HL-60 (cell line): ENCODE results near the gene LAPTM5.

Source experiments
- DNase-seq, 2 experiments: peaks; one replicate each; pipeline ENCODE4 v3.0.0-alpha.2; 2010 to 2020; ENCODE audit warnings: low read depth in 1 of 2, low spot score in 1 of 2
- H3K27ac ChIP-seq: fragments of 250-450 bp; sonication (Bioruptor Pico); replicated peaks from 2 replicates; pipeline ENCODE4 v1.5.1; 2020; ENCODE audit warnings: mild to moderate bottlenecking, moderate library complexity
- H3K27me3 ChIP-seq: fragments of 250-450 bp; sonication (Bioruptor Pico); 2 replicates; pipeline ENCODE4 v1.5.1; 2021; ENCODE audit warnings: mild to moderate bottlenecking, moderate library complexity; ENCODE audit not compliant: insufficient read depth, poor library complexity, severe bottlenecking
- H3K4me3 ChIP-seq: replicated peaks from 2 replicates; pipeline ENCODE4 v1.5.1; 2011; ENCODE audit warnings: mild to moderate bottlenecking, control low read depth, low read length; ENCODE audit not compliant: insufficient read depth
- GABPA ChIP-seq: IDR thresholded peaks from 2 replicates; pipeline ENCODE4 v1.6.1; 2012; ENCODE audit warnings: low read depth
- POLR2AphosphoS5 ChIP-seq: IDR thresholded peaks from 2 replicates; pipeline ENCODE4 v1.6.1; 2012; ENCODE audit warnings: low read depth
- SPI1 ChIP-seq: IDR thresholded peaks from 2 replicates; pipeline ENCODE4 v1.6.1; 2012; ENCODE audit warnings: low read depth, mild to moderate bottlenecking, borderline replicate concordance
- TF ChIP-seq, protein P1 (sequence below): IDR thresholded peaks from 2 replicates; pipeline ENCODE4 v1.6.1; 2012; ENCODE audit warnings: low read depth; ENCODE audit not compliant: insufficient replicate concordance
- TF ChIP-seq, protein P2 (sequence below): IDR thresholded peaks from one replicate; pipeline ENCODE4 v1.5.1; 2011; ENCODE audit warnings: low read length, control low read depth, inconsistent platforms; ENCODE audit not compliant: insufficient read depth

The LAPTM5 gene

DNA sequence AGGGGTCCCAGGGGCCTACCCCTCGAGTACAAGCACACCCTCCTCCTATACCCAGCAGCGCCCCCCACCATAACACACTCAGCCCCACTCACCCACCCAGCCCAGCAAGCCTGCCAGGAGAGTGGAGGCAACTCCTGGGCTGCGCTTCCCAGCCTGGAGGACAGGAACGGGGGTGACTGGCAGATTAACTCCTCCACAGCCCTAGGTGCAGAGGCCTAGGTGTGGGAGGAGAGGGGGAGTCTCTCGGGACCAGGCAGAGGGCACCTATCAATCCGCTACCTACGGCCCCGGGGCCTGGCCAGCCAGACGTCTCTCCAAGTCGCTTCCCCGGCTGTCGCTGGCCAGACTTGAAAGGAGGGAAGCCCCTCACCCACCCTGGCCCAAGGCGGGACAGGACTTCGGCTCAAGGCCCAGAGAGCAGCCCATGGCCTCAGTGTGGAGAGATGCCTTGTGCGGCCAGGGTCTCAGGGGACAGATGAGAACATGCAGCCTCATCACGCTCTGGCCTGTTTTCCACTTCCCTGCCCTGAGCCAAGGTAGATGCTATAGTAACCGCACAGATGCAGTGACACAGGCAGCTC, 59.1 kb downstream of the LAPTM5 start:
- DNase-seq = no peak
- peaks cover 2% of the 10 kb centered on the region for H3K27me3 ChIP-seq
- no peak overlapping the region for H3K27ac ChIP-seq
- TF ChIP-seq, protein P1, sequence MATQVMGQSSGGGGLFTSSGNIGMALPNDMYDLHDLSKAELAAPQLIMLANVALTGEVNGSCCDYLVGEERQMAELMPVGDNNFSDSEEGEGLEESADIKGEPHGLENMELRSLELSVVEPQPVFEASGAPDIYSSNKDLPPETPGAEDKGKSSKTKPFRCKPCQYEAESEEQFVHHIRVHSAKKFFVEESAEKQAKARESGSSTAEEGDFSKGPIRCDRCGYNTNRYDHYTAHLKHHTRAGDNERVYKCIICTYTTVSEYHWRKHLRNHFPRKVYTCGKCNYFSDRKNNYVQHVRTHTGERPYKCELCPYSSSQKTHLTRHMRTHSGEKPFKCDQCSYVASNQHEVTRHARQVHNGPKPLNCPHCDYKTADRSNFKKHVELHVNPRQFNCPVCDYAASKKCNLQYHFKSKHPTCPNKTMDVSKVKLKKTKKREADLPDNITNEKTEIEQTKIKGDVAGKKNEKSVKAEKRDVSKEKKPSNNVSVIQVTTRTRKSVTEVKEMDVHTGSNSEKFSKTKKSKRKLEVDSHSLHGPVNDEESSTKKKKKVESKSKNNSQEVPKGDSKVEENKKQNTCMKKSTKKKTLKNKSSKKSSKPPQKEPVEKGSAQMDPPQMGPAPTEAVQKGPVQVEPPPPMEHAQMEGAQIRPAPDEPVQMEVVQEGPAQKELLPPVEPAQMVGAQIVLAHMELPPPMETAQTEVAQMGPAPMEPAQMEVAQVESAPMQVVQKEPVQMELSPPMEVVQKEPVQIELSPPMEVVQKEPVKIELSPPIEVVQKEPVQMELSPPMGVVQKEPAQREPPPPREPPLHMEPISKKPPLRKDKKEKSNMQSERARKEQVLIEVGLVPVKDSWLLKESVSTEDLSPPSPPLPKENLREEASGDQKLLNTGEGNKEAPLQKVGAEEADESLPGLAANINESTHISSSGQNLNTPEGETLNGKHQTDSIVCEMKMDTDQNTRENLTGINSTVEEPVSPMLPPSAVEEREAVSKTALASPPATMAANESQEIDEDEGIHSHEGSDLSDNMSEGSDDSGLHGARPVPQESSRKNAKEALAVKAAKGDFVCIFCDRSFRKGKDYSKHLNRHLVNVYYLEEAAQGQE = no peak
- TF ChIP-seq SPI1 = no peak
- TF ChIP-seq GABPA = no peak
- no peak for TF ChIP-seq POLR2AphosphoS5
- TF ChIP-seq, protein P2, sequence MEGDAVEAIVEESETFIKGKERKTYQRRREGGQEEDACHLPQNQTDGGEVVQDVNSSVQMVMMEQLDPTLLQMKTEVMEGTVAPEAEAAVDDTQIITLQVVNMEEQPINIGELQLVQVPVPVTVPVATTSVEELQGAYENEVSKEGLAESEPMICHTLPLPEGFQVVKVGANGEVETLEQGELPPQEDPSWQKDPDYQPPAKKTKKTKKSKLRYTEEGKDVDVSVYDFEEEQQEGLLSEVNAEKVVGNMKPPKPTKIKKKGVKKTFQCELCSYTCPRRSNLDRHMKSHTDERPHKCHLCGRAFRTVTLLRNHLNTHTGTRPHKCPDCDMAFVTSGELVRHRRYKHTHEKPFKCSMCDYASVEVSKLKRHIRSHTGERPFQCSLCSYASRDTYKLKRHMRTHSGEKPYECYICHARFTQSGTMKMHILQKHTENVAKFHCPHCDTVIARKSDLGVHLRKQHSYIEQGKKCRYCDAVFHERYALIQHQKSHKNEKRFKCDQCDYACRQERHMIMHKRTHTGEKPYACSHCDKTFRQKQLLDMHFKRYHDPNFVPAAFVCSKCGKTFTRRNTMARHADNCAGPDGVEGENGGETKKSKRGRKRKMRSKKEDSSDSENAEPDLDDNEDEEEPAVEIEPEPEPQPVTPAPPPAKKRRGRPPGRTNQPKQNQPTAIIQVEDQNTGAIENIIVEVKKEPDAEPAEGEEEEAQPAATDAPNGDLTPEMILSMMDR = no peak
- no peak overlapping the region for H3K4me3 ChIP-seq

DNA sequence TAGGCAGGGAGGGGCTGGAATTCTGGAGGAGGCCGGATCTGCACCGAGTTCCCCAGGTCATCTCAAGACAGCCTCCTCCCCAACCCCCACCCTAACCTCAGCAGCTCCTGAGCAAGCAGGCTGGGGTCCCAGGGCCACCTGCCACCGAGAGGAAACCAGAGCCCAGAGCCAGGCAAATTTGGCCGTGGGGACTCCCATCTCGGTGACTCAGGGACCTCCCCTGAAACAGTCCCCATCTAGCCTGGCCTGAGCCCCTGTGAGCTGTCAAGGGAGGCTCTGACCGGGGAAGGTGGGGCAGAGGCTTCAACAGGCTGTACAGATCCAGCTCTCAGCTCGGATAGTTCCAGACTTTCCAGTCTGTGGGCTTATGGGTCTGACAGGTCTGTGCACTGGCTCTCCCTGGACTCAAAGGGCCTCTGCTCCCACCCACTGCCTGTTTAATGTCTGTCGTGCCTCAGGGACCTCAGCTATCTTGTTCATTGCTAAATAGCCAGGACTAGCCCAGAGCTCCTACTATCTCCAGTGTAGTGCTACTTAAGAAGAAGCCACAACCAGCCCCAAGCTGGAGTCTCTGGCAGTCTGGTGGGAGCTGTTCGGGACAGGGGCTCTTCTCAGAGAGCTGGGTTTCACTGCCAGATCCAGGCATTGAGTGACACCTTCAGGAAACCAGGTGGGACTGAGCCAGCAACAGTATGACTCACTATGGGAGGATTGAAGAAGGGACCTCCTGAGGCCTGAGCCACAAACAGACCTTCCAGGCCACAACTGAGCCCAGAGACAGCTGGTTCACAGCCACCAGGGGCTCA, 59.8 kb downstream of the LAPTM5 start:
- Histone ChIP-seq H3K27me3 (peaks cover 2% of the 10 kb centered on the region), H3K4me3 (no peak overlapping the region), H3K27ac (no peak overlapping the region)
- TF ChIP-seq, protein P1 = no peak
- TF ChIP-seq POLR2AphosphoS5 = no peak
- no peak for DNase-seq

DNA sequence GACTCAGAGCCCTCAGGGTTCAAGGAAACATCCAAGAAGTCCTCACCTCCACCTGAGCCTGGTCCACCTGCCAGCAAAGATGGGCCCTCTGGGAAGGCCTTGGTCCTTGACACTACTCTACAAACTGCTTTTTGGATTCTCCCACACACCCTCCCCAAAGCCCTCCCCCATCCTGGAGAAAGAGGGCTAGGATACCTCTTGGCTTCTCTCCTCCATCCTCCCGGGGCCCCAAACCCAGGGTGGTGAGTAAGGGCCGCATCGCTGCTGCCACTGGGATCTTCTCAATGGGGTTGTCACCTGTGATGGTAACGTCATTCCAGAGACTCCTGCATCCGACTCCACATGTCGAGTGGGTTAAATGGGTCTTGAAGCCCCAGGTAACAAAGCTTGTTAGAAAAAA, 60.7 kb downstream of the LAPTM5 start:
- Histone ChIP-seq H3K27ac (no peak overlapping the region), H3K4me3 (no peak overlapping the region), H3K27me3 (peaks cover 2% of the 10 kb centered on the region)
- no peak for DNase-seq
- TF ChIP-seq SPI1 = no peak
- TF ChIP-seq, protein P2 = no peak
- TF ChIP-seq GABPA = no peak
- no peak for TF ChIP-seq POLR2AphosphoS5
- TF ChIP-seq, protein P1 = no peak
